K562 (cell line): ENCODE results near the gene ANXA3. TPM values are rescaled to one million over a fixed set of nuclear protein-coding genes. Genes with fewer than 3 reads are reported as not detected.

Source experiments
- ARHGAP35 ChIP-seq: fragments of 450-650 bp; IDR thresholded peaks from 2 replicates; pipeline ENCODE4 v1.6.1; 2018; ENCODE audit not compliant: partially characterized antibody
- ARNT ChIP-seq, 2 experiments: fragments of 450-650 bp; IDR thresholded peaks; 2 replicates each; pipeline ENCODE4 v1.6.1; 2016; ENCODE audit warnings: mild to moderate bottlenecking in 1 of 2
- BHLHE40 ChIP-seq: IDR thresholded peaks from 2 replicates; pipeline ENCODE4 v1.6.1; 2011; ENCODE audit warnings: low read length, improper control_type of control experiment
- ETS2 ChIP-seq: IDR thresholded peaks from 2 replicates; pipeline ENCODE4 v1.6.1; 2016; ENCODE audit warnings: borderline replicate concordance, missing genetic modification characterization, mild to moderate bottlenecking, moderate library complexity, missing compliant biosample characterization; ENCODE audit not compliant: poor library complexity, severe bottlenecking
- ETV1 ChIP-seq: fragments of 450-650 bp; conservative IDR thresholded peaks from 2 replicates; pipeline ENCODE4 v1.6.1; 2016; ENCODE audit warnings: missing genetic modification characterization, control low read depth, low read depth, missing compliant biosample characterization
- FOXA1 ChIP-seq: fragments of 450-650 bp; IDR thresholded peaks from 2 replicates; pipeline ENCODE4 v1.6.1; 2016; ENCODE audit warnings: mild to moderate bottlenecking, borderline replicate concordance
- HBP1 ChIP-seq: fragments of 450-650 bp; formaldehyde crosslinking; IDR thresholded peaks from 2 replicates; pipeline ENCODE4 v1.4.0; 2022; ENCODE audit warnings: missing genetic modification characterization
- NFE2 ChIP-seq: IDR thresholded peaks from 2 replicates; pipeline ENCODE4 v1.6.1; 2014; ENCODE audit warnings: antibody characterized with exemption, low read depth
- PHF21A ChIP-seq: fragments of 450-650 bp; IDR thresholded peaks from 2 replicates; pipeline ENCODE4 v1.6.1; 2017; ENCODE audit warnings: low read depth, borderline replicate concordance
- RB1 ChIP-seq: fragments of 450-650 bp; IDR thresholded peaks from 2 replicates; pipeline ENCODE4 v1.6.1; 2017; ENCODE audit warnings: low read depth, mild to moderate bottlenecking
- REST ChIP-seq, 2 experiments: fragments of 450-650 bp; formaldehyde crosslinking in 1 of 2; IDR thresholded peaks; 2 replicates each; pipeline versions ENCODE4 v1.4.0 to v1.6.1; 2014 to 2020; ENCODE audit warnings: mild to moderate bottlenecking in 2 of 2, borderline replicate concordance in 1 of 2, low read depth in 1 of 2
- SRSF9 ChIP-seq: fragments of 200-400 bp; formaldehyde crosslinking; IDR thresholded peaks from 2 replicates; pipeline ENCODE4 v1.6.1; 2017; ENCODE audit warnings: low read depth, low read length, borderline replicate concordance
- XRCC3 ChIP-seq: fragments of 450-650 bp; IDR thresholded peaks from 2 replicates; pipeline ENCODE4 v1.6.1; 2017; ENCODE audit warnings: mild to moderate bottlenecking, moderate library complexity
- ZNF354B ChIP-seq: fragments of 250-450 bp; sonication (Bioruptor Pico); IDR thresholded peaks from 2 replicates; pipeline ENCODE4 v1.4.0; 2020
- ZNF445 ChIP-seq: fragments of 250-450 bp; sonication (Bioruptor Pico); IDR thresholded peaks from 2 replicates; pipeline ENCODE4 v1.4.0; 2020; ENCODE audit warnings: low read depth, mild to moderate bottlenecking, moderate library complexity
- ZNF695 ChIP-seq: fragments of 450-650 bp; formaldehyde crosslinking; IDR thresholded peaks from 2 replicates; pipeline ENCODE4 v1.4.0; 2020; ENCODE audit warnings: mild to moderate bottlenecking, moderate library complexity
- polyA plus RNA-seq, 8 experiments: library from polyadenylated mRNA; depleted of rRNA in 4 of 8; stranded (reverse) in 5 of 8; unstranded in 3 of 8; fragments of >200 nt; fragmentation: Nextera tagmentation in 2 of 8; fragmentation: Illumina TruSeq in 1 of 8; extraction: Ambion mirVana in 2 of 8; extraction: Trizol in 1 of 8; gene quantifications; 2 replicates each; pipeline versions ENCODE4 v1.2.1 to v1.2.3, GENCODE V29; 2011 to 2014; ENCODE audit warnings: inconsistent platforms in 1 of 8, missing spikeins in 1 of 8
- total RNA-seq, 7 experiments: library from RNA; depleted of rRNA in 6 of 7; stranded (reverse); fragments of >200 nt in 6 of 7; fragmentation: Illumina TruSeq in 2 of 7; extraction: Trizol in 2 of 7; gene quantifications; 2 replicates each; pipeline versions ENCODE4 v1.2.1 to v1.2.3, GENCODE V29; 2011 to 2021; ENCODE audit warnings: low replicate concordance in 1 of 7
- TF ChIP-seq, protein P1 (sequence below): fragments of 250-450 bp; sonication (Bioruptor Pico); IDR thresholded peaks from 2 replicates; pipeline ENCODE4 v1.6.1; 2021; ENCODE audit warnings: mild to moderate bottlenecking

ANXA3 gene
- total and polyA plus RNA-seq, 9 of the 15 experiments (the other 6 are each of a cell fraction or from before 2014, with no cell fraction given) = 6.3 to 15.5 (median 9.8) TPM

DNA sequence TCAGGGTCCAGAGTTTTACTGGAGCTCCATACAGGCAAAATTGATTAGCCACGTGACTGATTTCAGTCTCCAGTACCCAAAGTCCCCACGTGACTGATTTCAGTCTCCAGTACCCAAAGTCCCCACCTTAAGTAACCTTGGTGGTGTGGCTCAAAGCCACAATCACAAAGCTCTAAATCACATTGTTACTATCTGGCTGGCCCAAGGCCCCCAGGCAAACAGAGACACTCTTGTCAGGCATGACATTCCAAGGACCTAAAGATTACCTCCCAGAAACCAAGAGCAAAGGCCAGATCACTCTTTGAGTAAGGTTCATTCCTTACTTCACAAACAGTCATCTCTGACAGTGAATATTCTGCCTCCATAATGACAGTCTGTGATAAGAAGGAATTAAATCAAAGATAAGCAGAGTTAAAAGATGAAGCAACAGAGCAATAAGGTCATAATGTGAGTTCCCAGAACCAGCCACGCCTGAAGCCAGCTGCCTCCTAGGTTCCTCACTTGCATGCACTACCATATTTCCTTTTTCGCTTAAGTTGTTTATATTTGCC lies 78.5 kb downstream of the ANXA3 start (continued):
- TF ChIP-seq SRSF9 (no peak), ETV1 (tag) (no peak), RB1 (no peak), ARHGAP35 (no peak), FOXA1 (no peak), NFE2 (no peak), HBP1 (no peak), PHF21A (no peak), XRCC3 (no peak), ZNF445 (CRISPR knock-in tag) (no peak), ZNF354B (CRISPR knock-in tag) (no peak), BHLHE40 (no peak; the same call in 1 of the 2 replicates), REST (IDR thresholded peaks at IDR 0.05; ENCODE audit: borderline replicate concordance) (peak; percentile 52), REST (CRISPR knock-in tag; IDR thresholded peaks at IDR 0.05; ENCODE audit: low read depth) (no peak), ARNT (IDR thresholded peaks at IDR 0.05) (no peak), ETS2 (tag) (no peak), ZNF695 (CRISPR knock-in tag) (no peak)
- TF ChIP-seq, protein P1, sequence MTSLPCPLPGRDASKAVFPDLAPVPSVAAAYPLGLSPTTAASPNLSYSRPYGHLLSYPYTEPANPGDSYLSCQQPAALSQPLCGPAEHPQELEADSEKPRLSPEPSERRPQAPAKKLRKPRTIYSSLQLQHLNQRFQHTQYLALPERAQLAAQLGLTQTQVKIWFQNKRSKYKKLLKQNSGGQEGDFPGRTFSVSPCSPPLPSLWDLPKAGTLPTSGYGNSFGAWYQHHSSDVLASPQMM (CRISPR knock-in tag) = no peak
